BLaER1 (cell line): Measurements from ENCODE around the gene BPIFB3.

Experiments used
- H3K27ac ChIP-seq: shearing (Covaris generic); formaldehyde crosslinking; 2 replicates; pipeline ENCODE4 v1.8.1; 2022
- H3K27me3 ChIP-seq: shearing (Covaris generic); formaldehyde crosslinking; 2 replicates; pipeline ENCODE4 v1.8.1; 2022
- H3K36me3 ChIP-seq: shearing (Covaris generic); formaldehyde crosslinking; 2 replicates; pipeline ENCODE4 v1.8.1; 2022
- H3K4me1 ChIP-seq: shearing (Covaris generic); formaldehyde crosslinking; 2 replicates; pipeline ENCODE4 v1.8.1; 2022
- H3K4me2 ChIP-seq: shearing (Covaris generic); formaldehyde crosslinking; 2 replicates; pipeline ENCODE4 v1.8.1; 2022
- H3K4me3 ChIP-seq: shearing (Covaris generic); formaldehyde crosslinking; 2 replicates; pipeline ENCODE4 v1.8.1; 2022
- H3K9ac ChIP-seq: shearing (Covaris generic); formaldehyde crosslinking; 2 replicates; pipeline ENCODE4 v1.8.1; 2022
- H3K9me3 ChIP-seq: shearing (Covaris generic); formaldehyde crosslinking; 2 replicates; pipeline ENCODE4 v1.8.1; 2022
- H4K20me1 ChIP-seq: shearing (Covaris generic); formaldehyde crosslinking; 2 replicates; pipeline ENCODE4 v1.8.1; 2022
- Cebpa-rat ChIP-seq: shearing (Covaris generic); IDR thresholded peaks from 2 replicates; pipeline ENCODE4 v1.8.1; 2022

BPIFB3 gene

GRCh38 chr20:33071198-33071597 lies 17.5 kb downstream of the BPIFB3 start:
- no peaks in the 10 kb centered on the region for H3K27me3 ChIP-seq
- H3K9me3 ChIP-seq = no peaks in the 10 kb centered on the region
- H3K36me3 ChIP-seq = no peaks in the 10 kb centered on the region
- no peak overlapping the region for H3K27ac ChIP-seq
- no peak for TF ChIP-seq Cebpa-rat
- H3K9ac ChIP-seq = no peak overlapping the region
- no peaks in the 10 kb centered on the region for H3K4me1 ChIP-seq
- H4K20me1 ChIP-seq = no peaks in the 10 kb centered on the region
- no peak overlapping the region for H3K4me2 ChIP-seq
- H3K4me3 ChIP-seq = no peak overlapping the region

GRCh38 chr20:33072362-33072761 lies 18.7 kb downstream of the BPIFB3 start:
- Histone ChIP-seq H3K27ac (no peak overlapping the region), H3K27me3 (no peaks in the 10 kb centered on the region), H3K36me3 (no peaks in the 10 kb centered on the region), H4K20me1 (no peaks in the 10 kb centered on the region), H3K9ac (no peak overlapping the region), H3K9me3 (no peaks in the 10 kb centered on the region), H3K4me3 (no peak overlapping the region), H3K4me2 (no peak overlapping the region), H3K4me1 (peaks cover 1% of the 10 kb centered on the region)
- TF ChIP-seq Cebpa-rat = no peak

GRCh38 chr20:33072813-33073212 lies 19.1 kb downstream of the BPIFB3 start:
- H3K9ac ChIP-seq = no peak overlapping the region
- no peak overlapping the region for H3K4me3 ChIP-seq
- no peaks in the 10 kb centered on the region for H4K20me1 ChIP-seq
- no peaks in the 10 kb centered on the region for H3K27me3 ChIP-seq
- TF ChIP-seq Cebpa-rat = no peak
- H3K36me3 ChIP-seq = no peaks in the 10 kb centered on the region
- no peaks in the 10 kb centered on the region for H3K9me3 ChIP-seq
- H3K27ac ChIP-seq = no peak overlapping the region
- H3K4me2 ChIP-seq = no peak overlapping the region
- H3K4me1 ChIP-seq = peaks cover 6% of the 10 kb centered on the region

GRCh38 chr20:33074675-33075074 lies 21.0 kb downstream of the BPIFB3 start:
- H3K9me3 ChIP-seq = no peaks in the 10 kb centered on the region
- no peak overlapping the region for H3K9ac ChIP-seq
- H3K36me3 ChIP-seq = no peaks in the 10 kb centered on the region
- no peak overlapping the region for H3K4me3 ChIP-seq
- TF ChIP-seq Cebpa-rat = no peak
- H3K27ac ChIP-seq = no peak overlapping the region
- H3K27me3 ChIP-seq = no peaks in the 10 kb centered on the region
- H3K4me2 ChIP-seq = no peak overlapping the region
- H4K20me1 ChIP-seq = no peaks in the 10 kb centered on the region
- peaks cover 10% of the 10 kb centered on the region for H3K4me1 ChIP-seq

GRCh38 chr20:33075281-33075680 lies 21.6 kb downstream of the BPIFB3 start:
- H3K9ac ChIP-seq = no peak overlapping the region
- no peaks in the 10 kb centered on the region for H3K9me3 ChIP-seq

GRCh38 chr20:33076662-33077372 lies 23.1 kb downstream of the BPIFB3 start:
- no peak overlapping the region for H3K4me3 ChIP-seq
- no peak overlapping the region for H3K27ac ChIP-seq
- no peaks in the 10 kb centered on the region for H3K27me3 ChIP-seq
- no peak overlapping the region for H3K4me2 ChIP-seq
- H3K36me3 ChIP-seq = no peaks in the 10 kb centered on the region
- no peaks in the 10 kb centered on the region for H4K20me1 ChIP-seq
- no peak for TF ChIP-seq Cebpa-rat
- no peak overlapping the region for H3K9ac ChIP-seq
- H3K4me1 ChIP-seq = peaks cover 10% of the 10 kb centered on the region
- no peaks in the 10 kb centered on the region for H3K9me3 ChIP-seq

More at GRCh38 chr20:33075281-33075680, 21.6 kb downstream of the BPIFB3 start:
- no peak overlapping the region for H3K4me2 ChIP-seq
- H4K20me1 ChIP-seq = no peaks in the 10 kb centered on the region
- TF ChIP-seq Cebpa-rat = no peak
- no peak overlapping the region for H3K27ac ChIP-seq
- no peak overlapping the region for H3K4me3 ChIP-seq
- no peaks in the 10 kb centered on the region for H3K27me3 ChIP-seq
- no peaks in the 10 kb centered on the region for H3K36me3 ChIP-seq
- H3K4me1 ChIP-seq = peaks cover 10% of the 10 kb centered on the region

- no peaks in the 10 kb centered on the region for H3K27me3 ChIP-seq
- no peaks in the 10 kb centered on the region for H3K36me3 ChIP-seq
- H3K9ac ChIP-seq = no peak within 1 kb of the TSS
- no peaks in the 10 kb centered on the region for H3K9me3 ChIP-seq
- H3K4me3 ChIP-seq = no peak within 1 kb of the TSS
- no peak within 1 kb of the TSS for H3K4me2 ChIP-seq
- no peaks in the 10 kb centered on the region for H4K20me1 ChIP-seq
- no peak within 1 kb of the TSS for H3K27ac ChIP-seq
- peaks cover 10% of the 10 kb centered on the region for H3K4me1 ChIP-seq
- no peak for TF ChIP-seq Cebpa-rat
Observed at GRCh38 chr20:33079259-33079658, 25.6 kb downstream of the BPIFB3 start, which contains the start of gene BPIFB4. TSS of gene BPIFB4 (plus strand) at chr20:33079643. CDS start at chr20:33081527, 1,884 bp downstream.

- no peak for TF ChIP-seq Cebpa-rat
- no peak overlapping the region for H3K9ac ChIP-seq
- no peak overlapping the region for H3K4me2 ChIP-seq
- peaks cover 10% of the 10 kb centered on the region for H3K4me1 ChIP-seq
- H4K20me1 ChIP-seq = no peaks in the 10 kb centered on the region
- H3K9me3 ChIP-seq = no peaks in the 10 kb centered on the region
- no peaks in the 10 kb centered on the region for H3K36me3 ChIP-seq
- H3K4me3 ChIP-seq = no peak overlapping the region
- no peak overlapping the region for H3K27ac ChIP-seq
- no peaks in the 10 kb centered on the region for H3K27me3 ChIP-seq
Observed at GRCh38 chr20:33081411-33082154, 27.9 kb downstream of the BPIFB3 start.

- Histone ChIP-seq H3K9me3 (no peaks in the 10 kb centered on the region), H3K9ac (no peak overlapping the region), H3K27me3 (no peaks in the 10 kb centered on the region)
Observed at GRCh38 chr20:33082546-33082945, 28.8 kb downstream of the BPIFB3 start.

GRCh38 chr20:33083544-33084340 lies 30.0 kb downstream of the BPIFB3 start:
- TF ChIP-seq Cebpa-rat = no peak
- Histone ChIP-seq H4K20me1 (no peaks in the 10 kb centered on the region), H3K4me1 (no peaks in the 10 kb centered on the region)

More at GRCh38 chr20:33082546-33082945, 28.8 kb downstream of the BPIFB3 start:
- no peaks in the 10 kb centered on the region for H3K36me3 ChIP-seq
- H3K27ac ChIP-seq = no peak overlapping the region
- H3K4me3 ChIP-seq = no peak overlapping the region
- no peak overlapping the region for H3K4me2 ChIP-seq
- TF ChIP-seq Cebpa-rat = no peak
- peaks cover 7% of the 10 kb centered on the region for H3K4me1 ChIP-seq
- no peaks in the 10 kb centered on the region for H4K20me1 ChIP-seq

More at GRCh38 chr20:33083544-33084340, 30.0 kb downstream of the BPIFB3 start:
- Histone ChIP-seq H3K4me2 (no peak overlapping the region), H3K36me3 (no peaks in the 10 kb centered on the region), H3K9ac (no peak overlapping the region), H3K27ac (no peak overlapping the region), H3K27me3 (no peaks in the 10 kb centered on the region), H3K4me3 (no peak overlapping the region), H3K9me3 (no peaks in the 10 kb centered on the region)
